Upper lobe of left lung (tissue), 4 donors: ENCODE results near the gene PTRH1.

Source experiments
- POLR2A ChIP-seq, 4 donors: fragments of 450-650 bp; IDR thresholded peaks; one replicate each; pipeline ENCODE4 v1.5.1; 2016 to 2017; ENCODE audit warnings: antibody characterized with exemption in 4 of 4, mild to moderate bottlenecking in 2 of 4
- POLR2AphosphoS5 ChIP-seq, 2 donors: sonication (generic); formaldehyde crosslinking; IDR thresholded peaks; one replicate each; pipeline ENCODE4 v1.5.1; 2017; ENCODE audit warnings: antibody characterized with exemption in 2 of 2
- TF ChIP-seq, protein P1 (sequence below), 6 experiments: fragments of 450-650 bp in 4 of 6; fragments of 200-600 bp in 2 of 6; sonication (generic) in 2 of 6; IDR thresholded peaks; one replicate each; pipeline ENCODE4 v1.5.1; 2016 to 2019; ENCODE audit warnings: antibody characterized with exemption in 6 of 6

DNA sequence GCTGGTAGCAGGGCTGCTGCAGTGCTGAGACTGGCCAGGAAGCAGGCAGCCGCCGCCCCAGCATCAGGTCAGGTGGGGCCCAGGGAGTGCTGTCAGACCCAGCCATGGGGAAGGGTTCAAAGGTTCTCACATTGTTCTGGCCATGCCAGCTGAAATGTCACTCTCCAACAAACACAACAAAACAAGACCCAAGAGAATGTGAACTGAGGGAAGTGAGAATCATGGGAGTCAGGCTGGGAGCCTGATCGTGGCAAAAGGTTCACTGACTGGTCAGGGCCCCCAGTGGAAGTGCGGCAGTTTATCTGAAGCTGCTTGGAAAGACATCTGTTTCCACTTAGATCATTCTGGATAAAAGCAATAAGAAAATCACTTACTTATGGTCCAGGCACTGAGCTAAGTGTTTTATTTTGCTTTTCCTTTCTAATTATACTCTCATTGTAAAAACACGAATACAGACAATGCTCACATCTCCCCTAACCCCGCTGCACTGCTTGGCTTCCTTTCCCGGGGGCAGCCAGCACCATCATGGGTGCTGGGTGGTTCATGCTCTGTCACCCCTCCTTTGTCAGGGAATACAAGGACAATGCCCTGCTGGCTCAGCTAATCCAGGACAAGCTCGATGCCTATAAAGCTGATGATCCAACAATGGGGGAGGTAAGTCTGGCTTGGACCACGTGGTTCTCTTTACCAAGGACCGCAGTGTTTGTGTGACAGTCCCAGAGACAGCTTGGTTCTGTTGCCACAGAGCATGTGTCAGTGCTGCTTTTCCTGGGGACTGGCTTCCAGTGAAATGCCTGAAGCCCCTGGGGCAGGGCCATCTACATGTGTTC is 50.6 kb downstream of the PTRH1 start:
- TF ChIP-seq, protein P1, sequence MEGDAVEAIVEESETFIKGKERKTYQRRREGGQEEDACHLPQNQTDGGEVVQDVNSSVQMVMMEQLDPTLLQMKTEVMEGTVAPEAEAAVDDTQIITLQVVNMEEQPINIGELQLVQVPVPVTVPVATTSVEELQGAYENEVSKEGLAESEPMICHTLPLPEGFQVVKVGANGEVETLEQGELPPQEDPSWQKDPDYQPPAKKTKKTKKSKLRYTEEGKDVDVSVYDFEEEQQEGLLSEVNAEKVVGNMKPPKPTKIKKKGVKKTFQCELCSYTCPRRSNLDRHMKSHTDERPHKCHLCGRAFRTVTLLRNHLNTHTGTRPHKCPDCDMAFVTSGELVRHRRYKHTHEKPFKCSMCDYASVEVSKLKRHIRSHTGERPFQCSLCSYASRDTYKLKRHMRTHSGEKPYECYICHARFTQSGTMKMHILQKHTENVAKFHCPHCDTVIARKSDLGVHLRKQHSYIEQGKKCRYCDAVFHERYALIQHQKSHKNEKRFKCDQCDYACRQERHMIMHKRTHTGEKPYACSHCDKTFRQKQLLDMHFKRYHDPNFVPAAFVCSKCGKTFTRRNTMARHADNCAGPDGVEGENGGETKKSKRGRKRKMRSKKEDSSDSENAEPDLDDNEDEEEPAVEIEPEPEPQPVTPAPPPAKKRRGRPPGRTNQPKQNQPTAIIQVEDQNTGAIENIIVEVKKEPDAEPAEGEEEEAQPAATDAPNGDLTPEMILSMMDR (IDR thresholded peaks at IDR 0.05) = no peak
- TF ChIP-seq POLR2A (IDR thresholded peaks at IDR 0.05) (no peak), POLR2AphosphoS5 (IDR thresholded peaks at IDR 0.05) (no peak)
